A549 (cell line): ENCODE results near the gene TCF7L1. TPM values are rescaled to one million over a fixed set of nuclear protein-coding genes. Genes with fewer than 3 reads are reported as not detected.
"Not testable (repeated sequence)": the region's sequence is repeated elsewhere in the genome, so short reads cannot be mapped to it uniquely, and the experiment has no call there.

Experiments used
- ATAC-seq, 2 experiments: fragments of 200-7000 bp in 1 of 2; fragments of >200 bp in 1 of 2; cut with Nextera tagmentation in 1 of 2; cut with Tn5 transposase in 1 of 2; 3 replicates each; pipeline versions ENCODE4 v1.8.0 to v1.9.1; 2018 to 2020; ENCODE audit warnings: mild to moderate bottlenecking in 1 of 2, moderate library complexity in 1 of 2
- CTCF ChIA-PET: fragments of 300-600 bp; sonication (Branson Sonifier 250); formaldehyde crosslinking; extraction: SDS; loops from one replicate; lab custom pipeline; 2021; ENCODE audit warnings: antibody characterized with exemption, inconsistent platforms; lab: Yijun Ruan, JAX
- POLR2A ChIA-PET: fragments of 350-600 bp; formaldehyde crosslinking; extraction: SDS; loops from one replicate; lab custom pipeline; 2021; ENCODE audit warnings: antibody characterized with exemption, inconsistent platforms; lab: Yijun Ruan, JAX
- DNase-seq, 2 experiments: peaks; one replicate each; pipeline versions ENCODE4 v3.0.0 to v3.0.0-alpha.2; 2011 to 2016; ENCODE audit warnings: low read depth in 1 of 2, low spot score in 1 of 2
- FAIRE-seq: peaks from 2 replicates; lab custom pipeline; 2011; peaks lifted over from hg19 to GRCh38; lab: Jason Lieb, UNC
- H3K27ac ChIP-seq, 2 experiments: fragments of >200 bp; sonication (Bioruptor Twin); formaldehyde crosslinking; 3 replicates each; pipeline ENCODE4 v1.5.1; 2016 to 2017
- H3K4me1 ChIP-seq: fragments of >200 bp; sonication (Bioruptor Twin); formaldehyde crosslinking; 3 replicates; pipeline ENCODE4 v1.6.1; 2016
- H3K4me2 ChIP-seq: fragments of >200 bp; sonication (Bioruptor Twin); formaldehyde crosslinking; 3 replicates; pipeline ENCODE4 v1.6.1; 2016
- H3K4me3 ChIP-seq: fragments of >200 bp; sonication (Bioruptor Twin); formaldehyde crosslinking; 3 replicates; pipeline ENCODE4 v1.5.1; 2016
- H3K9me3 ChIP-seq: fragments of >200 bp; sonication (Bioruptor Twin); formaldehyde crosslinking; 3 replicates; pipeline ENCODE4 v1.6.1; 2016
- ATOH8 ChIP-seq: fragments of 250-450 bp; sonication (Bioruptor Pico); IDR thresholded peaks from 2 replicates; pipeline ENCODE4 v1.5.0; 2020; ENCODE audit warnings: low read depth, mild to moderate bottlenecking, moderate library complexity
- BHLHE40 ChIP-seq: IDR thresholded peaks from 2 replicates; pipeline ENCODE4 v1.6.1; 2012; ENCODE audit warnings: low read depth, low read length, inconsistent platforms
- CBX2 ChIP-seq: fragments of 200-600 bp; sonication (generic); IDR thresholded peaks from 2 replicates; pipeline ENCODE4 v1.6.1; 2016; ENCODE audit warnings: low read depth, mild to moderate bottlenecking, borderline replicate concordance
- EHF ChIP-seq: fragments of 250-450 bp; sonication (Bioruptor Pico); IDR thresholded peaks from 2 replicates; pipeline ENCODE4 v1.5.0; 2020; ENCODE audit warnings: mild to moderate bottlenecking
- EP300 ChIP-seq, 2 experiments: fragments of >200 bp; sonication (Bioruptor Twin); formaldehyde crosslinking; IDR thresholded peaks; 2 replicates in 1 of 2; 3 replicates in 1 of 2; pipeline ENCODE4 v1.6.1; 2016 to 2017
- FOSL2 ChIP-seq, 2 experiments: fragments of 450-650 bp in 1 of 2; fragments of >200 bp in 1 of 2; sonication (Bioruptor Twin) in 1 of 2; formaldehyde crosslinking; IDR thresholded peaks; 2 replicates each; pipeline versions ENCODE4 v1.5.0 to v1.6.1; 2016 to 2020; ENCODE audit warnings: mild to moderate bottlenecking in 1 of 2, moderate library complexity in 1 of 2
- GATA3 ChIP-seq: IDR thresholded peaks from 2 replicates; pipeline ENCODE4 v1.6.1; 2012; ENCODE audit warnings: borderline replicate concordance
- HDAC2 ChIP-seq: fragments of 200-600 bp; sonication (generic); IDR thresholded peaks from 2 replicates; pipeline ENCODE4 v1.6.1; 2016
- HEYL ChIP-seq: fragments of 250-450 bp; sonication (Bioruptor Pico); IDR thresholded peaks from 2 replicates; pipeline ENCODE4 v1.8.0; 2021; ENCODE audit warnings: mild to moderate bottlenecking, moderate library complexity
- HOXB13 ChIP-seq: fragments of 250-450 bp; sonication (Bioruptor Pico); IDR thresholded peaks from 2 replicates; pipeline ENCODE4 v1.5.0; 2020; ENCODE audit warnings: low read depth, mild to moderate bottlenecking, moderate library complexity
- JUN ChIP-seq, 2 experiments: fragments of >200 bp; sonication (Bioruptor Twin); formaldehyde crosslinking; IDR thresholded peaks; 2 replicates in 1 of 2; 3 replicates in 1 of 2; pipeline ENCODE4 v1.6.1; 2016 to 2017
- KDM5A ChIP-seq: fragments of 200-600 bp; sonication (generic); IDR thresholded peaks from 2 replicates; pipeline ENCODE4 v1.6.1; 2016; ENCODE audit warnings: antibody characterized with exemption, mild to moderate bottlenecking
- MAFK ChIP-seq: fragments of 450-650 bp; IDR thresholded peaks from 2 replicates; pipeline ENCODE4 v1.6.1; 2014; ENCODE audit not compliant: partially characterized antibody
- MAX ChIP-seq: IDR thresholded peaks from 2 replicates; pipeline ENCODE4 v1.6.1; 2012
- NFE2L2 ChIP-seq: fragments of 150-350 bp; conservative IDR thresholded peaks from 2 replicates; pipeline ENCODE4 v1.6.1; 2014; ENCODE audit warnings: low read length
- NPAS2 ChIP-seq: fragments of 250-450 bp; sonication (Bioruptor Pico); IDR thresholded peaks from 2 replicates; pipeline ENCODE4 v1.8.0; 2022; ENCODE audit warnings: mild to moderate bottlenecking, moderate library complexity, borderline replicate concordance
- POLR2AphosphoS2 ChIP-seq: conservative IDR thresholded peaks from 2 replicates; pipeline ENCODE4 v1.6.1; 2012; ENCODE audit warnings: low read length, improper control_type of control experiment, inconsistent platforms
- RAD21 ChIP-seq, 2 experiments: fragments of >200 bp in 1 of 2; sonication (Bioruptor Twin) in 1 of 2; formaldehyde crosslinking in 1 of 2; IDR thresholded peaks in 1 of 2; conservative IDR thresholded peaks in 1 of 2; 2 replicates in 1 of 2; 3 replicates in 1 of 2; pipeline ENCODE4 v1.6.1; 2012 to 2018; ENCODE audit warnings: inconsistent platforms in 1 of 2
- RFX5 ChIP-seq: fragments of 450-650 bp; IDR thresholded peaks from 2 replicates; pipeline ENCODE4 v1.7.1; 2014; ENCODE audit warnings: antibody characterized with exemption, mild to moderate bottlenecking, moderate library complexity
- TP53 ChIP-seq: fragments of 250-450 bp; sonication (Bioruptor Pico); IDR thresholded peaks from 2 replicates; pipeline ENCODE4 v1.5.0; 2021; ENCODE audit warnings: mild to moderate bottlenecking, moderate library complexity
- ZC3H11A ChIP-seq: fragments of 450-650 bp; IDR thresholded peaks from 2 replicates; pipeline ENCODE4 v1.6.1; 2014; ENCODE audit warnings: antibody characterized with exemption, mild to moderate bottlenecking
- ZSCAN20 ChIP-seq: fragments of 250-450 bp; sonication (Bioruptor Pico); IDR thresholded peaks from 2 replicates; pipeline ENCODE4 v1.8.0; 2022; ENCODE audit warnings: mild to moderate bottlenecking, moderate library complexity
- WGBS: methylation state at CpG from one replicate; pipeline ENCODE4 v1.1.6; 2017; ENCODE audit errors: missing lambda C conversion rate; 5-methylcytosine and 5-hydroxymethylcytosine counted together
- polyA plus RNA-seq, 4 experiments: library from polyadenylated mRNA; depleted of rRNA in 3 of 4; stranded (reverse); fragments of >200 nt; fragmentation: RNase III in 1 of 4; extraction: RNeasy Plus Mini Kit Qiagen cat#74134 plus additional on column Dnase treatment in 1 of 4; gene quantifications; 2 replicates in 3 of 4; 3 replicates in 1 of 4; pipeline ENCODE4 v1.2.3, GENCODE V29; 2011 to 2017

TCF7L1 gene
- polyA plus RNA-seq, 2 of the 4 experiments (the other 2 are of a cell fraction): 0.68 to 4.4 TPM

GRCh38 chr2:85154048-85154753 lies 21.0 kb downstream of the TCF7L1 start (continued):
- TF ChIP-seq HDAC2: no peak
- no peak for TF ChIP-seq RAD21 (conservative IDR thresholded peaks at IDR 0.05 in 1 of 2, IDR thresholded peaks at IDR 0.05 in 1 of 2)
- no peak for TF ChIP-seq TP53 (CRISPR knock-in tag)
- no peak for TF ChIP-seq ATOH8
- no peak for TF ChIP-seq KDM5A

GRCh38 chr2:85155082-85155481 lies 21.9 kb downstream of the TCF7L1 start:
- FAIRE-seq, DNase-seq, POLR2A ChIA-PET, H3K27ac ChIP-seq, H3K9me3 ChIP-seq, H3K4me1 ChIP-seq, ATAC-seq, H3K4me2 ChIP-seq, H3K4me3 ChIP-seq: not testable (repeated sequence)
- peak; percentile 62 for TF ChIP-seq MAFK
- 88% methylated on average over 8 of the region's 8 CpGs for WGBS
- CTCF ChIA-PET: interaction anchor here (1.0 to 1.9 kb wide), 5 partner anchors 9 to 143 kb away, joined by 3 to 6 read pairs (median 3); no protein-coding TSS in a partner anchor

- ATAC-seq (no peak), DNase-seq (no peak), FAIRE-seq (no peak)
- no peak overlapping the region for H3K27ac ChIP-seq
- H3K4me2 ChIP-seq: no peak overlapping the region
- TF ChIP-seq HOXB13 (CRISPR knock-in tag): no peak
- no peak for TF ChIP-seq FOSL2 (IDR thresholded peaks at IDR 0.05)
- no peak for TF ChIP-seq FOSL2 (CRISPR knock-in tag; IDR thresholded peaks at IDR 0.05)
- TF ChIP-seq BHLHE40: no peak
- TF ChIP-seq MAX: no peak
- H3K9me3 ChIP-seq: no peaks in the 10 kb centered on the region
- H3K4me3 ChIP-seq: no peak overlapping the region
- 85% methylated on average over 7 of the region's 7 CpGs for WGBS
- ChIA-PET CTCF (interaction anchor here (0.8 to 1.9 kb wide), 7 partner anchors 8 to 129 kb away, joined by 3 to 7 read pairs (median 5); partner anchors contain the start of gene TCF7L1), POLR2A (no interaction called here)
- H3K4me1 ChIP-seq: no peaks in the 10 kb centered on the region
Measured at GRCh38 chr2:85156153-85156552, 23.0 kb downstream of the TCF7L1 start.

GRCh38 chr2:85156619-85157018 lies 23.4 kb downstream of the TCF7L1 start:
- Histone ChIP-seq H3K27ac (no peak overlapping the region), H3K4me3 (no peak overlapping the region), H3K4me1 (no peaks in the 10 kb centered on the region), H3K9me3 (no peaks in the 10 kb centered on the region), H3K4me2 (no peak overlapping the region)
- FAIRE-seq (no peak), ATAC-seq (no peak), DNase-seq (no peak)
- POLR2A ChIA-PET: no interaction called here
- WGBS: 95% methylated on average over 3 of the region's 3 CpGs
- CTCF ChIA-PET: interaction anchor here (0.8 to 1.9 kb wide), 5 partner anchors 15 to 128 kb away, joined by 3 to 7 read pairs (median 6); partner anchors contain the start of gene TCF7L1
- no peak for TF ChIP-seq FOSL2 (IDR thresholded peaks at IDR 0.05)
- TF ChIP-seq FOSL2 (CRISPR knock-in tag; IDR thresholded peaks at IDR 0.05): no peak
- no peak for TF ChIP-seq RFX5
- no peak for TF ChIP-seq EHF (CRISPR knock-in tag)
- no peak for TF ChIP-seq JUN (IDR thresholded peaks at IDR 0.05)
- TF ChIP-seq HEYL (CRISPR knock-in tag): no peak
- no peak for TF ChIP-seq GATA3
- TF ChIP-seq ZC3H11A: no peak
- TF ChIP-seq EP300 (IDR thresholded peaks at IDR 0.05): no peak
- no peak for TF ChIP-seq ATOH8
- TF ChIP-seq CBX2: no peak
- TF ChIP-seq NFE2L2: no peak
- TF ChIP-seq KDM5A: no peak
- TF ChIP-seq POLR2AphosphoS2: no peak
- TF ChIP-seq ZSCAN20 (CRISPR knock-in tag): no peak
- no peak for TF ChIP-seq MAX
- no peak for TF ChIP-seq NPAS2 (CRISPR knock-in tag)
